KOPT-K1 (cell line): Measurements from ENCODE around the gene NEURL2.

Experiments
- H3K27ac ChIP-seq: fragments of 200-600 bp; sonication (generic); 2 replicates; pipeline ENCODE4 v1.5.1; 2016; ENCODE audit warnings: antibody characterized with exemption, mild to moderate bottlenecking, low read depth, low read length; ENCODE audit not compliant: poor library complexity, severe bottlenecking
- H3K36me3 ChIP-seq: fragments of 200-600 bp; sonication (generic); 2 replicates; pipeline ENCODE4 v1.5.1; 2017; ENCODE audit warnings: antibody characterized with exemption, mild to moderate bottlenecking, low read length, moderate library complexity; ENCODE audit not compliant: insufficient read depth
- H3K9me3 ChIP-seq: fragments of 200-600 bp; sonication (generic); 2 replicates; pipeline ENCODE4 v1.5.1; 2017; ENCODE audit warnings: antibody characterized with exemption, low read length, mild to moderate bottlenecking; ENCODE audit not compliant: insufficient read depth, poor library complexity, severe bottlenecking

NEURL2 gene

DNA sequence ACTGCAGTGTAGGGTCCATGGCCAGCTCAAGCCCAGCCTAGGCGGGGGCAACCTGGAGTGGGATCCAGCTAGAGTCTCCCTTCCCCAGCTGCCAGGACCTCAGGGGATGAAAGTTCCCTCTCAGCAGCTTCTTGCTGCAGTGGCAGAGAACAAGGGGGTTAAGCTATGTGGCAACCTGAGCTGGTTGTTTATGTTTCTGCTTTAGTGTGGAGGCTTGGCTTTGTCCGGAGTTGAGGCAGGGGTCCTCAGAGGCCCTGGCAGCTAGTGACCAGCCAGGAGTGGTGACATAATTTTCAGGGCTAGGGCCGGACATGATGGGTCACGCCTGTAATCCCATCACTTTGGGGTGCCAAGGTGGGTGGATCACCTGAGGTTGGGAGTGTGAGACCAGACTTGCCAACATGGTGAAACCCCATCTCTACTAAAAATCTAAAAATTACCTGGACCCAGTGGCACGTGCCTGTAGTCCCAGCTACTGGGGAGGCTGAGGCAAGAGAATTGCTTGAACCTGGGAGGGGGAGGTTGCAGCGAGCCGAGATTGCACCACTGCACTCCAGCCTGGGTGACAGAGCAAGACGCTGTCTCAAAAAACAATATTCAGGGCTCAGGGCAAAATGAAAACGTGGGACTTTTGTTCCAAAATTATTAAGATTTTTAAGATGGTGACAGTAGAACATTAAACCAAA is 35.0 kb upstream of the NEURL2 start:
- no peaks in the 10 kb centered on the region for H3K9me3 ChIP-seq
- no peaks in the 10 kb centered on the region for H3K36me3 ChIP-seq
- no peak overlapping the region for H3K27ac ChIP-seq

DNA sequence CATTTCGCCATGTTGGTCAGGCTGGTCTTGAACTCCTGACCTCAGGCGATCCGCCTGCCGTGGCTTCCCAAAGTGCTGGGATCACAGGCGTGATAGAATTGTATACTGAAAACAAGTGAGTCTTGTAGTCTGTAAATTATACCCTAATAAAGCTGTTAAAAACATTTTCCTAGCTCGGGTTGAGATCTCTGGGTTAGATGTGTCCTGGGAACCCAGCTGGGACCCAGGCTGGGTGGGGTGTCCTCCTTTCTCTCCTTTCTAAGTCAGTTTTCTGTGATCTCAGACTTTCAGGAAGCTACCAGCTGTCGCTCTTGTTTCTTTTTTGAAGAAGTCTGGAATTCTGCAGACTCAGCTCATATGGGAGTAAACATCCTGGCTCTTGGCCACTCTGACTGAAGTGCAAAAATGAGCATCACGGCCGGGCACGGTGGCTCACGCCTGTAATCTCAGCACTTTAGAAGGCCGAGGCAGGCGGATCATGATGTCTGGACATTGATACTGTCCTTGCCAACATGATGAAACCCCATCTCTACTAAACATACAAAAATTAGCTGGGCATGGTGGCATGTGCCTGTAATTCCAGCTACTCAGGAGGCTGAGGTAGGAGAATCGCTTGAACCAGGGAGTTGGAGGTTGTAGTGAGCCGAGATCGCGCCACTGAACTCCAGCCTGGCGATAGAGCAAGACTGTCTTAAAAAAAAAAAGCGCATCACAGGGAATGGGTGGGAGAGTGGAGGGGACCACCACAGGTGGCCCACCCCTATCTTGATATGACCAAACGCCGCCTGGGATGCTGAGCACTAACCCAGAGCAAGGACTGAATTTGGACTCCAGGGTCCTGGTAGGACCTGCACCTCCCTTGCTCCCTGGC is 33.6 kb upstream of the NEURL2 start:
- no peaks in the 10 kb centered on the region for H3K9me3 ChIP-seq
- H3K27ac ChIP-seq: no peak overlapping the region
- no peaks in the 10 kb centered on the region for H3K36me3 ChIP-seq

- no peaks in the 10 kb centered on the region for H3K9me3 ChIP-seq
- H3K27ac ChIP-seq: no peak overlapping the region
- no peaks in the 10 kb centered on the region for H3K36me3 ChIP-seq
Observed at GRCh38 chr20:45921337-45922189, 30.6 kb upstream of the NEURL2 start.

DNA sequence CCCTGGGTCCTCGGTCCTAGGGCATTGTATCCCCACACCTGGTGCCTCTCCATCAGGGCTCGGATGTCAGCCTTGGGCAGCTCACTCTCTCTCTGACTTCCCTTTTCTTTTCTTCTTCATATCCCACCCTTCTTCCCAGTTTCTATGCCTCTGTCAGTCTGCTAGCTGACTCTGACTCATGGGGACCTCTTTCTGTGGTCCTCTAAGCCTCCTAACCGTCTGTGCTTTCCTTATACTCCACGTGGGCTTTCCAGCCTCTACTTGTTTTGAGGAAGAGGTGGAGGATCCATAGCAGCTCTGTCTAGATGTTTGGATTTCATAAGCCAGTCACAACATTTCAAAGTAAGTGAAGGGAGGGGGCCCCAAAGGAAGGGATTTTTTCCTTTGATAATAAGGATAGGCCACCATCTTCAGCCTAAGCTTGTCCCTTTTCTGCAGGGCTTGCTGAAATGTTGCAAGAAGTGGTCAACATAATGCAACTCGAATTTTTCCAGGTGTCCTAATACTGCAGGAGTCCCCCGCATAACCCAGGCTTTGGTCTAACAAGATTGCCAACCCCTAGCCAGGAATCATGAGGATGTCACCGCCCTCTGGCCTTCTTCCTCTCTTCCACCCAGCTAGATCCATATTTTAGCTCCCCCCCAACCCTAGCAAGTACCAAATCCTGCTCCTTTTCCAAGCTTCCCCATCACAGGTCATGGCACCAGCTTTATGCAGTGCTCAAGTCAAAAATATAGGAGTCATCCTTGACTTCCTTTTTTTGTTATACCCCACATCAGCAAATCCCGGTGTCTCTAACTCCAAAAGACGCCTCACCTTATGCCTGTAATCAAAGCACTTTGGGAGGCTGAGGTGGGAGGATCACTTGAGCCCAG is 29.7 kb upstream of the NEURL2 start:
- Histone ChIP-seq H3K36me3 (no peaks in the 10 kb centered on the region), H3K9me3 (no peaks in the 10 kb centered on the region), H3K27ac (no peak overlapping the region)

DNA sequence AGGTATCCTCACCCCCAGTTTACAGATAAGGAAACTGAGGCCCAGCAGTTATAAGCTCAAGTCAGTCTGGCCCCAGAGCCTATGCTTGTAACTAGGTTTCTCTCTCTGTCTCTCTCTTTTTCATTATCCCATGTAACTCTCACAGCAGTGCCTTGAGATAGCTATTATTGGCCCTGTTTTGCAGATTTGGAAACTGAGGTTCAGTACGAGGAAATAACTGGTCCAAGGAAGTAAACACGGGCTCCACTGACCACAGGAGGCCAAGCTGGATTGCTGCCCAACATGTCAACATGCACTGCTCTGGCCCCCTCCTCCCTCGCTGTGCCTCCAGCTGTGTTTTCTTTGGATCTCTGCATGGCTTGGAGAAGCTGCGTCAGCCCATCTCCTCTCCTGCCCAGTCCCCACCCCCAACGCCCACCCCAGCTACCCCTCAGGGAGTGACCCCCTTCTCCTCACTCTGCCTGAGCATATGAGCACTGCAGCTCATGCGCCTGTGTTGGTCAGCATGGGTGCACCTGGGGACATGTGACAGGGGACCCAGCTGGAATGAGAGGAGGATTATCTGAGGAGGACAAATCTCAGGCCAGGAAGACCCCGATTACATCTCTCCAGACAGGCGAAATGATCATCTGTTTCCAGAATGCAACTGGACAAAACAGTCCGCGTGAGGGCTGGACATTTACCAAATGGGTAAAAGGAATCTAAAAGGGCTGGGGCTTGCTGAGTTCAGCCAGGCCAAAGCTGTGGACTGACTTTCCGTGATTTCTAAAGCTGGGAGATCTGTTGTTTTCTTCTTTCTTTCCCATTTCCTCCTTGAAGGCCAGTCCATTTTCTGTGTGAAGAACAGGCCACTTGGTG is 28.8 kb upstream of the NEURL2 start:
- Histone ChIP-seq H3K9me3 (no peaks in the 10 kb centered on the region), H3K27ac (no peak overlapping the region), H3K36me3 (no peaks in the 10 kb centered on the region)

- H3K27ac ChIP-seq: no peak overlapping the region
- H3K9me3 ChIP-seq: no peaks in the 10 kb centered on the region
- H3K36me3 ChIP-seq: no peaks in the 10 kb centered on the region
Observed at GRCh38 chr20:45918779-45919537, 27.9 kb upstream of the NEURL2 start.

GRCh38 chr20:45918182-45918737 is 27.3 kb upstream of the NEURL2 start:
- Histone ChIP-seq H3K9me3 (no peaks in the 10 kb centered on the region), H3K36me3 (no peaks in the 10 kb centered on the region), H3K27ac (no peak overlapping the region)

- Histone ChIP-seq H3K9me3 (no peaks in the 10 kb centered on the region), H3K36me3 (no peaks in the 10 kb centered on the region), H3K27ac (no peak overlapping the region)
Observed at GRCh38 chr20:45917790-45918141, 26.8 kb upstream of the NEURL2 start.

DNA sequence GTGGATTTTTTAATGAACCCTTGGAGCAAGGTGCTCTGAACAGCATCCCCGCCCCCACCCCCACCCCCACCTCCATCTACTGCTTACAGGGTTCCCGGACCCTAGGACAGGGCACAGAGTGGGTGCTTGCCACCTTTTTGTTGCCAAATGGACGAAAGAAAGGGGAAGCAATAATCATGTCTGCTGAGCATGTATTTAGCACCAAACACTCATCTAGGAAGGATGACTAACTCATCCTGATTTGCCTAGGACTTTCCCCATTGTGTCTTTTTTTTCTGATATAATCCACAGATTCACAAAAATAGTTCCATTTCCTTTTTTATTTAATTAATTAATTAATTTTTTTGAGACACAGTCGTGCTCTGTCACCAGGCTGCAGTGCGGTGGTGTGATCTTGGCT is 22.1 kb upstream of the NEURL2 start:
- Histone ChIP-seq H3K9me3 (no peaks in the 10 kb centered on the region), H3K36me3 (no peaks in the 10 kb centered on the region)

DNA sequence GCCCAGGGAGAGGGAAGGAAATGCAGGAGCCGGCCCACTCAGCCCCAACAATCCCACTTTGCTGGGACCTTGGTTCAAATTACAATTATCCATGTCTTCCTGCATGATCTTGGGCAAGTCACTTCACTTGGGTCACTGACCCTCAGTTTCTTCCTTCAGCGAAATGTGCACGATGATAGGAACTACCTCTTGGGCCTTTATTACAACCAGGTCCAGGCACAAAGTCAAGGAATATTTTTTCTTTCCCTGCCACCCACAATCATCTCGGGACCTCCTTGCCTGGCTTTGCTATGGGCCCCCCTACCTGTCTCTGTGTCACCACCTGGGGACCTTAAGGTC is 21.3 kb upstream of the NEURL2 start:
- no peaks in the 10 kb centered on the region for H3K9me3 ChIP-seq
- H3K36me3 ChIP-seq: no peaks in the 10 kb centered on the region
- no peak overlapping the region for H3K27ac ChIP-seq

More for the DNA sequence above, 22.1 kb upstream of the NEURL2 start:
- no peak overlapping the region for H3K27ac ChIP-seq

DNA sequence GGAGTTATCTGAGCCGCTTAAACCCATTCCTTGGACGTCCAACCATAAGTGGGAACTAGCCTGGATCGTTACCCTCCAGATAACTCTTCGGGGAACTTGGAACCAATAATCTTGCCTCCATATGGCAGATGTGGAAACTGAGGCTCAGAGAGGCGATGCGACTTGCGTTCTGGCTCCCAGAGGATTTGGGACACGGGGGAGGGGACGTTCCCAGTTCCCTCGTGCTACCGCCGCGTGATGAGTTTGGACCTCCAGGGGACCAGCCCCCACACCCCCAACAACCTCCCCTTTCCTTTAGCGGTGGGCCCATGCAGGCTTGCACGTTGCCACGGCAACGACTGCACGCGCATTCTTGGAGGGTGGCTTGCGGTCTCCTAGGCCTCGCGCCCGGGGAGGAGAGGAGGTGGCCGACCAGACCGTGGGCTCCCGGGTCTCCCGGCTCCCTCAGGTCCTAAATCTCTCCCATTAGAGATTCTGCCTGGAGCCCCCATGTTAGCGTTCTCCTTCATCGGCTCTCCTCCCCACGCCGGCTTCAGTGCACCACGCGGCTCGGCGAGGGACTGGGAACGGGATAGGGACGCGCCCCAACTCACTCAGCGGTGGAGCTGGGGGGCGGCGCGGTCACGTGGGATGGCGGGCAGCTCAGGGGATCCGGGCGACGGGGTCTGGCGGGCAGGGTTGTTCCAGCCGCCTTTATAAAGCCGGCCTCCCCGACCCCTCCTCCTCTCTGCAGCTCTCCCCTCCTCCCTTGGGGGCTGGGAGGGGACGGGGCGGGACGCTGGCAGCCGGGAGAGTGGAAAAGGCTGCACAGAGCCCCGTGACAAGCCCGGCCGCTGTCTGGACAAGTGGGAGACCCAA is 20.7 kb upstream of the NEURL2 start, which contains the start of gene PLTP:
Gene PLTP (minus strand): TSS at position 670 of the 858 bp plus-strand sequence. CDS start 703 bp downstream, outside the sequence.
- H3K27ac ChIP-seq: no peak within 1 kb of the TSS
- no peaks in the 10 kb centered on the region for H3K9me3 ChIP-seq
- H3K36me3 ChIP-seq: no peaks in the 10 kb centered on the region
